Lung (tissue), 12 donors: ENCODE data around the gene CCR1. TPM values are rescaled to one million over a fixed set of nuclear protein-coding genes. Genes with fewer than 3 reads are reported as not detected.

Source experiments
- ATAC-seq: fragments of 200-7000 bp; cut with Tn5 transposase; one replicate; pipeline ENCODE4 v1.9.1; 2020; ENCODE audit warnings: moderate number of reproducible peaks; ENCODE audit not compliant: insufficient read depth, low FRiP score
- DNase-seq, 3 donors: peaks; one replicate each; pipeline ENCODE4 v3.0.0-alpha.2; 2013 to 2017
- H3K27ac ChIP-seq, 2 donors: one replicate each; pipeline ENCODE4 v1.5.1; 2013; ENCODE audit warnings: mild to moderate bottlenecking in 2 of 2, moderate library complexity in 2 of 2, control low read depth in 1 of 2, inconsistent platforms in 1 of 2, low read depth in 1 of 2, low read length in 1 of 2
- H3K27me3 ChIP-seq, 3 donors: one replicate each; pipeline ENCODE4 v1.5.1; 2013; ENCODE audit warnings: low read length in 2 of 3; ENCODE audit not compliant: control insufficient read depth in 3 of 3, insufficient read depth in 3 of 3
- H3K36me3 ChIP-seq, 4 donors: one replicate each; pipeline ENCODE4 v1.5.1; 2013; ENCODE audit warnings: low read length in 4 of 4, mild to moderate bottlenecking in 1 of 4, moderate library complexity in 1 of 4; ENCODE audit not compliant: control insufficient read depth in 4 of 4, insufficient read depth in 4 of 4
- H3K4me1 ChIP-seq, 5 donors: one replicate each; pipeline ENCODE4 v1.5.1; 2013; ENCODE audit warnings: low read length in 5 of 5, mild to moderate bottlenecking in 2 of 5, moderate library complexity in 1 of 5; ENCODE audit not compliant: control insufficient read depth in 5 of 5, insufficient read depth in 5 of 5
- H3K4me3 ChIP-seq: one replicate; pipeline ENCODE4 v1.5.1; 2013; ENCODE audit warnings: mild to moderate bottlenecking, control low read depth, moderate library complexity
- H3K9ac ChIP-seq, 2 donors: one replicate each; pipeline ENCODE4 v1.5.1; 2013; ENCODE audit warnings: low read length in 2 of 2, control low read depth in 1 of 2; ENCODE audit not compliant: insufficient read depth in 1 of 2
- H3K9me3 ChIP-seq, 4 donors: one replicate each; pipeline ENCODE4 v1.5.1; 2013; ENCODE audit warnings: low read length in 3 of 4, mild to moderate bottlenecking in 1 of 4, moderate library complexity in 1 of 4; ENCODE audit not compliant: control insufficient read depth in 4 of 4, insufficient read depth in 3 of 4
- WGBS, 2 donors: extraction: QIAGEN DNeasy Blood & Tissue Kit; methylation state at CpG; one replicate each; pipeline ENCODE4 v1.1.7; 2013; 5-methylcytosine and 5-hydroxymethylcytosine counted together
- polyA plus RNA-seq, 2 donors: library from polyadenylated mRNA; stranded (reverse); fragments of 200-250 nt; gene quantifications; one replicate each; pipeline ENCODE4 v1.2.1, GENCODE V29; 2013
- total RNA-seq, 2 donors: library from RNA; depleted of rRNA in 1 of 2; stranded (reverse); fragments of >200 nt in 1 of 2; gene quantifications; one replicate each; pipeline ENCODE4 v1.2.1, GENCODE V29; 2014 to 2021
- TF ChIP-seq, protein P1 (sequence below): IDR thresholded peaks from 2 replicates; pipeline ENCODE4 v1.5.1; 2012; ENCODE audit warnings: mild to moderate bottlenecking; ENCODE audit errors: control extremely low read depth, extremely low read depth
- donor health status: control.
- donor health status: control.
- donor health status: Bipolar disorder and iron deficiency.
- donor health status: healthy.
- donor health status: DM: yes; HTN: yes; CAD: no.

The CCR1 gene
- total and polyA plus RNA-seq, 4 donors: 9.7 to 95.2 (median 25.3) TPM

DNA sequence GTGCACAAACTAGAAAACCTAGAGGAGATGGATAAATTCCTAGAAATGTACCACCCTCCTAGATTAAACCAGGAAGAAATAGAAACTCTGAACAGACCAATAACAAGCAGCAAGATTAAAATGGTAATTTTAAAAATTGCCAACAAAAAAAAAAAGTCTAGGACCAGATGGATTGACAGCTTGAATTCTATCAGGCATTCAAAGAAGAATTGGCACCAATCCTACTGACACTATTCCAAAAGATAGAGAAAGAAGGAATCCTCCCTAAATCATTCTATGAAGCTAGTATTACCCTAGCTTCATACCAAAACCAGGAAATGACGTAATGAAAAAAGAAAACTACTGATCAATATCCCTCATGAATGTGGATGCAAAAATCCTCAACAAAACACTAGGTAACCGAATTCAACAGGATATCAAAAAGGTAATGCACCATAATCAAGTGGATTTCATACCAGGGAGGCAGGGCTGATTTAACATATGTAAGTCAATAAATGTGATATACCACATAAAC, 10.1 kb upstream of the CCR1 start:
- 72 to 91% methylated on average over 2 of the region's 2 CpGs for WGBS, 2 donors
- no peak for DNase-seq
- no peak for ATAC-seq
- Histone ChIP-seq H3K9me3 (peaks cover 0 to 5% (median 0%) of the 10 kb centered on the region in 4 donors), H3K27ac (no peak overlapping the region), H3K27me3 (no peaks in the 10 kb centered on the region), H3K9ac (no peak overlapping the region), H3K36me3 (no peaks in the 10 kb centered on the region), H3K4me1 (peaks cover 0 to 26% (median 18%) of the 10 kb centered on the region in 5 donors), H3K4me3 (no peak overlapping the region)
- TF ChIP-seq, protein P1, sequence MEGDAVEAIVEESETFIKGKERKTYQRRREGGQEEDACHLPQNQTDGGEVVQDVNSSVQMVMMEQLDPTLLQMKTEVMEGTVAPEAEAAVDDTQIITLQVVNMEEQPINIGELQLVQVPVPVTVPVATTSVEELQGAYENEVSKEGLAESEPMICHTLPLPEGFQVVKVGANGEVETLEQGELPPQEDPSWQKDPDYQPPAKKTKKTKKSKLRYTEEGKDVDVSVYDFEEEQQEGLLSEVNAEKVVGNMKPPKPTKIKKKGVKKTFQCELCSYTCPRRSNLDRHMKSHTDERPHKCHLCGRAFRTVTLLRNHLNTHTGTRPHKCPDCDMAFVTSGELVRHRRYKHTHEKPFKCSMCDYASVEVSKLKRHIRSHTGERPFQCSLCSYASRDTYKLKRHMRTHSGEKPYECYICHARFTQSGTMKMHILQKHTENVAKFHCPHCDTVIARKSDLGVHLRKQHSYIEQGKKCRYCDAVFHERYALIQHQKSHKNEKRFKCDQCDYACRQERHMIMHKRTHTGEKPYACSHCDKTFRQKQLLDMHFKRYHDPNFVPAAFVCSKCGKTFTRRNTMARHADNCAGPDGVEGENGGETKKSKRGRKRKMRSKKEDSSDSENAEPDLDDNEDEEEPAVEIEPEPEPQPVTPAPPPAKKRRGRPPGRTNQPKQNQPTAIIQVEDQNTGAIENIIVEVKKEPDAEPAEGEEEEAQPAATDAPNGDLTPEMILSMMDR: no peak

DNA sequence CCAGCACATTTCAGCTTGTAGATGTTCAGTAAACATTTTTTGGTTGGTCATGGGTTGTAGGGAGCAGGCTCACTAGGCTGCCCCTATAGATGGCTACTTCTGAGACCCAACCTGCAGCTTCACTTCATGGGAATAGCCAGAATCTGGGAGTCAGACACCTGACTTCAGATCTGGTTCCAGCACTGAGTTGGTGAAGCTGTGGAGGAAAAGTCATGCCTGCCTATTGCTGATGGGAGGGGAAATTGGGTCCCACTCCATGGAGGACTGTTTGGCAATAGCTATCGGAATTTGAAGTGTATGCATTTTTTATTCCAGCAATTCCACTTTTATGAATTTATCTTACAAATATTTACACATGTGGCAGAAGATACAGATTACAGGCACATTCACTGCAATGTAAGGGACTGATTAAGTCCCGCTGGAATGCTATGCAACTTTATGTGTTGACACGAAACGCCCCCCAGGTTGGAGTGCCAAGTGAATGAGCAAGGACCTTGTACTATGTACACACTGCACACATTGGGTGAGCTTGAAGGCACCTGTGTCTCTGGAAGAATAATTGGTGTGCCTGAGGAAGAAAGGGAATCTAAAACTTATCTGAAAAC, 7.8 kb upstream of the CCR1 start:
- TF ChIP-seq, protein P1: no peak
- Histone ChIP-seq H3K36me3 (no peaks in the 10 kb centered on the region), H3K27ac (peak overlapping the region in 1 of 2 donors; percentile 2), H3K4me3 (no peak overlapping the region), H3K9ac (no peak overlapping the region), H3K4me1 (peaks cover 0 to 20% (median 10%) of the 10 kb centered on the region in 5 donors), H3K9me3 (peaks cover 0 to 5% (median 0%) of the 10 kb centered on the region in 4 donors), H3K27me3 (no peaks in the 10 kb centered on the region)
- peak; percentile 30 to 62 (median 43) for DNase-seq
- peak; percentile 44 for ATAC-seq
- 62 to 74% methylated on average over 4 of the region's 4 CpGs for WGBS, 2 donors

DNA sequence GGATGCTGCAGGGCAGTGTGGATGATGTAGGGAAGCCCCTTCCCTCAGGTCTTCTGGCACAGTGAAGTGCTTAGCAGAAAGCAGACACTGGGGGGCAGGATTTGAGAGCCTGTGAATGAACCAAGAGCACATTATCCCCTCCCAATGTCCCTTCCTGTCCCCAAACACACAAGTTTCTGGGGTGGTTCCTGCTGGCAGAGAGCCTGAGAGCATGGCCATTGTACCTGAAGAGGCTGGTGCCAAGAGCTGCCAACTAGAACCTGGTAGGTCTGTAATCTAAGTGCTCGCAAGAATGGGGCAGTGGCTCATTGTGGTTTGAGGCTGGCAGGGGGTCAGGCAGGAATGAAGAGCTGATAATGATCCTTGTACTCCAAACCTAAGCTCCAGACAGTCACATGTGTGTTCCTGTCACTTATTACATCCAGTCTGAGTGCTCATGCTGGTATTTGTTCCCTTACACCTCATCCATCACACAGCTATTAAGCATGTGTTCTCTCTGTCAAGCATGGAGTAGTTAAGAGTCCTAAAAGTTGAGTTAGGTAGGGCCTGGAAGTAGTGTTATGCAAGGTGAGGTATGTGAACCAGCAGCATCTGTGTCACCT, 6.7 kb upstream of the CCR1 start:
- no peaks in the 10 kb centered on the region for H3K36me3 ChIP-seq
- no peak overlapping the region for H3K4me3 ChIP-seq
- H3K27ac ChIP-seq: peak overlapping the region in 1 of 2 donors; percentile 21
- peaks cover 0 to 20% (median 10%) of the 10 kb centered on the region in 5 donors for H3K4me1 ChIP-seq
- H3K27me3 ChIP-seq: no peaks in the 10 kb centered on the region
- peak; percentile 71 for ATAC-seq
- DNase-seq: peak; percentile 30 to 73 (median 61)
- H3K9ac ChIP-seq: no peak overlapping the region
- 67 to 92% methylated on average over 1 of the region's 1 CpG for WGBS, 2 donors
- H3K9me3 ChIP-seq: no peaks in the 10 kb centered on the region
- TF ChIP-seq, protein P1: no peak
